H1 (cell line): ENCODE measurements around the gene HMGXB3. TPM values are rescaled to one million over a fixed set of nuclear protein-coding genes. Genes with fewer than 3 reads are reported as not detected.

Source experiments
- BRCA1 ChIP-seq: IDR thresholded peaks from 2 replicates; pipeline ENCODE4 v1.6.1; 2012; ENCODE audit warnings: low read depth, low read length, improper control_type of control experiment
- CBX5 ChIP-seq: fragments of 300-800, 300-1000 bp; sonication (generic); IDR thresholded peaks from 2 replicates; pipeline ENCODE4 v1.7.1; 2016; ENCODE audit warnings: antibody characterized with exemption, low read length, low read depth
- CBX8 ChIP-seq: fragments of 300-800, 300-1000 bp; sonication (generic); IDR thresholded peaks from 2 replicates; pipeline ENCODE4 v1.7.1; 2016; ENCODE audit warnings: low read depth, low read length, borderline replicate concordance
- MAX ChIP-seq: IDR thresholded peaks from 2 replicates; pipeline ENCODE4 v1.6.1; 2012; ENCODE audit warnings: inconsistent platforms
- PHF8 ChIP-seq: fragments of 200-600 bp; sonication (generic); conservative IDR thresholded peaks from 2 replicates; pipeline ENCODE4 v1.7.1; 2012; ENCODE audit warnings: low read depth, mild to moderate bottlenecking, inconsistent platforms, low read length, moderate library complexity
- POLR2AphosphoS5 ChIP-seq: IDR thresholded peaks from 2 replicates; pipeline ENCODE4 v1.6.1; 2011; ENCODE audit warnings: low read depth, low read length
- SAP30 ChIP-seq: fragments of 300-600 bp; sonication (generic); IDR thresholded peaks from 2 replicates; pipeline ENCODE4 v1.7.1; 2012; ENCODE audit warnings: low read length, moderate library complexity, mild to moderate bottlenecking, inconsistent platforms; ENCODE audit not compliant: insufficient read depth, insufficient replicate concordance
- SIN3A ChIP-seq, 2 experiments: IDR thresholded peaks in 1 of 2; conservative IDR thresholded peaks in 1 of 2; 2 replicates each; pipeline ENCODE4 v1.6.1; 2011 to 2012; ENCODE audit warnings: low read length in 2 of 2, improper control_type of control experiment in 1 of 2, low read depth in 1 of 2, mild to moderate bottlenecking in 1 of 2
- SIRT6 ChIP-seq: IDR thresholded peaks from one replicate; pipeline ENCODE4 v1.7.1; 2012; ENCODE audit warnings: low read length, inconsistent platforms
- TCF12 ChIP-seq: IDR thresholded peaks from 2 replicates; pipeline ENCODE4 v1.6.1; 2011; ENCODE audit warnings: low read depth, mild to moderate bottlenecking, low read length
- polyA plus RNA-seq, 7 experiments: library from polyadenylated mRNA; depleted of rRNA in 3 of 7; stranded (reverse) in 5 of 7; unstranded in 2 of 7; fragments of >200 nt in 5 of 7; fragments of 200-250 nt in 2 of 7; gene quantifications; 1 replicate in 5 of 7; 2 replicates in 1 of 7; 4 replicates in 1 of 7; pipeline versions ENCODE4 v1.2.1 to v1.2.3, GENCODE V29; 2011 to 2013; ENCODE audit warnings: missing spikeins in 2 of 7, mixed read lengths in 2 of 7
- total RNA-seq: library from RNA; stranded (reverse); fragmentation: NEBNext Ultra II Directional; extraction: Animal tissue kit (Norgen Biotek cat#: 25700); gene quantifications from 2 replicates; pipeline ENCODE4 v1.2.1, GENCODE V29; 2021

HMGXB3 gene
- total and polyA plus RNA-seq, 2 of the 8 experiments (the other 6 are each of a cell fraction or from before 2014, with no cell fraction given): 26.8 to 28.0 TPM

GRCh38 chr5:150033334-150033733 lies 32.8 kb downstream of the HMGXB3 start (continued):
- TF ChIP-seq CBX5 (no peak), SAP30 (no peak), POLR2AphosphoS5 (no peak), PHF8 (no peak), BRCA1 (no peak), MAX (no peak), SIRT6 (no peak), SIN3A (conservative IDR thresholded peaks at IDR 0.05 in 1 of 2, IDR thresholded peaks at IDR 0.05 in 1 of 2; ENCODE audit: low read depth in 1 of 2, low read length in 2 of 2) (no peak), TCF12 (no peak), CBX8 (no peak)
- TF ChIP-seq, all 59 proteins: peak for 0
